ENCODE measurements around the gene ARL5A.

DNA sequence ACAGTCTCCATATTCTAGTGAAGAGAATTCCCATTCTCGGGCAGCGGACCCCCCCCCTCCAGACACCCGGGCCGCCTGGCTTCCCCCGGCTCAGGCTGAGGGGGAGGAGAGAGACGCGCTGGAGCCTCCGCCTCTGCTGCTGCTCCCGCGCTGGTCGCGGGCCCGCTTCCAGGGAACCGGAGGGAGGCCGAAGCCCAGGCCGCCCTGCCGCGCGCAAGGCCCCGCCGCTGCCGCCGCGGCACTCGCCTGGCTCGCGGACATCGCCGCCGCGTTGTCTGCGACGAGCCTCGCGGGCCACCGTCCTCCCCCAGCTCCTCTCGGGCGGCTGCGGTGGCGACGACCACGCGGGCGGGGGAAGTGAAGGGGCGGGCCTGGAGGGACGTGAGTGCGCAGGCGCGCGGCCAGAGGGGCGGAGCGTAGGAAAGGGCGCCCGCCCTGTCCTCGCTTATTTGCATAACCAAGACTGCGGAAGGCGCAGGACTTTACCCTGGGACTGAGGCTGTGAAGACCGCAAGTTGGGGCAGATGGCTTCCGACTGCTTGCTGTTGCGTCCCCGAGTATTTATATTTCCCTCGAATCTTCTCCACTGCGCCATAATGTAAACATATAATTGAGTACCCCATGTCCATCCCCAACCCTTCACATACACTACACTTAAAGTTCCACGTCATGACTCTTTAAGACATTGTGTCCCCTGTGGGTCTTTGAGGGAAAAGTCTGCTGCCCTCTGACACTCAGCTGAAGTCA lies at the start of gene ARL5A:
- TF ChIP-seq, protein P1, sequence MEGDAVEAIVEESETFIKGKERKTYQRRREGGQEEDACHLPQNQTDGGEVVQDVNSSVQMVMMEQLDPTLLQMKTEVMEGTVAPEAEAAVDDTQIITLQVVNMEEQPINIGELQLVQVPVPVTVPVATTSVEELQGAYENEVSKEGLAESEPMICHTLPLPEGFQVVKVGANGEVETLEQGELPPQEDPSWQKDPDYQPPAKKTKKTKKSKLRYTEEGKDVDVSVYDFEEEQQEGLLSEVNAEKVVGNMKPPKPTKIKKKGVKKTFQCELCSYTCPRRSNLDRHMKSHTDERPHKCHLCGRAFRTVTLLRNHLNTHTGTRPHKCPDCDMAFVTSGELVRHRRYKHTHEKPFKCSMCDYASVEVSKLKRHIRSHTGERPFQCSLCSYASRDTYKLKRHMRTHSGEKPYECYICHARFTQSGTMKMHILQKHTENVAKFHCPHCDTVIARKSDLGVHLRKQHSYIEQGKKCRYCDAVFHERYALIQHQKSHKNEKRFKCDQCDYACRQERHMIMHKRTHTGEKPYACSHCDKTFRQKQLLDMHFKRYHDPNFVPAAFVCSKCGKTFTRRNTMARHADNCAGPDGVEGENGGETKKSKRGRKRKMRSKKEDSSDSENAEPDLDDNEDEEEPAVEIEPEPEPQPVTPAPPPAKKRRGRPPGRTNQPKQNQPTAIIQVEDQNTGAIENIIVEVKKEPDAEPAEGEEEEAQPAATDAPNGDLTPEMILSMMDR (IDR thresholded peaks at IDR 0.05), result no peak
- TF ChIP-seq POLR2A (IDR thresholded peaks at IDR 0.05), result no peak

Measured in lower leg skin (tissue), 3 donors.